Cardiac fibroblast (primary cell): ENCODE measurements around the gene ZNF76.
"Not testable (repeated sequence)": the region's sequence is repeated elsewhere in the genome, so short reads cannot be mapped to it uniquely, and the experiment has no call there.

ENCODE experiments used
- DNase-seq, 2 donors: peaks; one replicate each; pipeline versions ENCODE4 v3.0.0 to v3.0.0-alpha.2; 2010; ENCODE audit warnings: low read depth in 2 of 2
- H3K4me3 ChIP-seq, 2 donors: replicated peaks in 1 of 2; 1 replicate in 1 of 2; 2 replicates in 1 of 2; pipeline ENCODE4 v1.5.1; 2011; ENCODE audit warnings: low read depth in 2 of 2, low read length in 2 of 2, mild to moderate bottlenecking in 2 of 2, moderate library complexity in 1 of 2
- CTCF ChIP-seq: IDR thresholded peaks from one replicate; pipeline ENCODE4 v1.5.1; 2011; ENCODE audit warnings: low read depth, mild to moderate bottlenecking, low read length, inconsistent platforms

ZNF76 gene

GRCh38 chr6:35321091-35321490, 61.6 kb downstream of the ZNF76 start:
- no peak overlapping the region for H3K4me3 ChIP-seq
- no peak for TF ChIP-seq CTCF
- no peak for DNase-seq

GRCh38 chr6:35327349-35328027, 68.0 kb downstream of the ZNF76 start:
- no peak overlapping the region for H3K4me3 ChIP-seq
- peak; percentile 82 for TF ChIP-seq CTCF
- DNase-seq = peak; percentile 68 to 70

- no peak for DNase-seq
- no peak for TF ChIP-seq CTCF
- H3K4me3 ChIP-seq = no peak overlapping the region
These were observed 68.7 kb downstream of the ZNF76 start for GRCh38 chr6:35328108-35328723.

- not testable (repeated sequence) for H3K4me3 ChIP-seq
These were observed 69.4 kb downstream of the ZNF76 start for GRCh38 chr6:35328965-35329364.

GRCh38 chr6:35330541-35331119, 71.1 kb downstream of the ZNF76 start:
- H3K4me3 ChIP-seq = no peak overlapping the region
- no peak for TF ChIP-seq CTCF
- DNase-seq = no peak

More at GRCh38 chr6:35328965-35329364, 69.4 kb downstream of the ZNF76 start:
- DNase-seq = not testable (repeated sequence)

GRCh38 chr6:35332074-35332887, 72.7 kb downstream of the ZNF76 start:
- DNase-seq = peak in 1 of 2 donors; percentile 5

GRCh38 chr6:35341557-35341956, 82.0 kb downstream of the ZNF76 start:
- TF ChIP-seq CTCF = no peak
- no peak for DNase-seq
- H3K4me3 ChIP-seq = no peak overlapping the region

More at GRCh38 chr6:35332074-35332887, 72.7 kb downstream of the ZNF76 start:
- not testable (repeated sequence) for H3K4me3 ChIP-seq
